ENCODE data around the gene RBM8A.

The RBM8A gene

DNA sequence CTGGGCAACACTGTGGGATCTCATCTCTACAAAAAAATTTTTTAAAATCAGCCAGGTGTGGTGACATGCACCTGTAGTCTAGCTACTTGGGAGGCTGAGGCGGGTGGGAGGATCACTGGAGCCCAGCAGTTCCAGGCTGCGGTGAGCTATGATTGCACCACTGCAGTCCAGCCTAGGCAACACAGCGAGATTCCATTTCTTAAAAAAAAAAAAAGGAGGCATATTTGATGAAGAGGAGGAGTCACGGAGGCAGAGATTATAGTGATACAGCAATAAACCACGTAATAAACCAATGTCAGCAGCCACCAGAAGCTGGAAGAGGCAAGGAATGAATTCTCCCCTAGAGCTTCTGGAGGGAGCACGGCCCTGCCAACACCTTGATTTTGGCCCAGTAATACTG is 26.6 kb upstream of the RBM8A start:
- no peak overlapping the region for H3K4me3 ChIP-seq (ENCODE audit: low read depth, low read length)
- TF ChIP-seq, protein P1, sequence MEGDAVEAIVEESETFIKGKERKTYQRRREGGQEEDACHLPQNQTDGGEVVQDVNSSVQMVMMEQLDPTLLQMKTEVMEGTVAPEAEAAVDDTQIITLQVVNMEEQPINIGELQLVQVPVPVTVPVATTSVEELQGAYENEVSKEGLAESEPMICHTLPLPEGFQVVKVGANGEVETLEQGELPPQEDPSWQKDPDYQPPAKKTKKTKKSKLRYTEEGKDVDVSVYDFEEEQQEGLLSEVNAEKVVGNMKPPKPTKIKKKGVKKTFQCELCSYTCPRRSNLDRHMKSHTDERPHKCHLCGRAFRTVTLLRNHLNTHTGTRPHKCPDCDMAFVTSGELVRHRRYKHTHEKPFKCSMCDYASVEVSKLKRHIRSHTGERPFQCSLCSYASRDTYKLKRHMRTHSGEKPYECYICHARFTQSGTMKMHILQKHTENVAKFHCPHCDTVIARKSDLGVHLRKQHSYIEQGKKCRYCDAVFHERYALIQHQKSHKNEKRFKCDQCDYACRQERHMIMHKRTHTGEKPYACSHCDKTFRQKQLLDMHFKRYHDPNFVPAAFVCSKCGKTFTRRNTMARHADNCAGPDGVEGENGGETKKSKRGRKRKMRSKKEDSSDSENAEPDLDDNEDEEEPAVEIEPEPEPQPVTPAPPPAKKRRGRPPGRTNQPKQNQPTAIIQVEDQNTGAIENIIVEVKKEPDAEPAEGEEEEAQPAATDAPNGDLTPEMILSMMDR (IDR thresholded peaks at IDR 0.05; ENCODE audit: low read depth, low read length) = no peak

DNA sequence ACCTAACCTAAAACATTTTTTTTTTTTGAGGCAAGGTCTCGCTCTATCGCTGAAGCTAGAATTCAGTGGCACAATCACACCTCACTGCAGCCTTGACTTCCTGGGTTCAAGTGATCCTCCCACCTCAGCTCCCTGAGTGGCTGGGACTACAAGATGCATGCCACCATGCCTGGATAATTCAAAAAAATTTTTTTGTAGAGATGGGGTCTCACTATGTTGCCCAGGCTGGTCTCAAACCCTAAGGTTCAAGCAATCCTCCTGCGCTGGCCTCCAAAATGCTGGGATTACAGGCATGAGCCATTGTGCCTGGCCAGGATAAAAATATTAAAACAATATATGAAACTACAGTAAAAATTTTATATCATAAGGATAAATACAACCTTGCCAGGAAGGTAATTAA is 25.6 kb upstream of the RBM8A start:
- TF ChIP-seq, protein P1 (IDR thresholded peaks at IDR 0.05; ENCODE audit: low read depth, low read length) = no peak

DNA sequence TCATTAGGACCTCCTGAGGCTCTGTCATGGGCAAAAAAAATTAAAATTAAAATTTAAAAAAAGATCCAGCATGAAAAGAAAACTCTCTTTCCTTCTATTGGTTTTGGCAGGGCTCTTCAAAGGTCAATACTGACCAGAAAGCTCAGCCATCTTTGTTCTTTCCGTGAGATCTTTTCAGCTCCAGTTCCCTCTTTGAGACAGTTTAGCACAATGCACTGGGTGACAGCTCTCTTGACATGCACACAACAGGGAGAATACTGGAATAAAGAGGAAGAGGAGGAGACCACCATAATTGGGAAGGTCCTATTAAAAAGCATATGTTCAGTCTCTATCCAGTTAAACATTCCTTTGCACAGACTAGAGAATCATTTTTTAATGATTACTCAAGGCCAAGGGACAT is 24.2 kb upstream of the RBM8A start:
- TF ChIP-seq, protein P1 (IDR thresholded peaks at IDR 0.05; ENCODE audit: low read depth, low read length) = no peak
- no peak overlapping the region for H3K4me3 ChIP-seq (ENCODE audit: low read depth, low read length)

More for the DNA sequence above, 25.6 kb upstream of the RBM8A start:
- H3K4me3 ChIP-seq (ENCODE audit: low read depth, low read length) = no peak overlapping the region

DNA sequence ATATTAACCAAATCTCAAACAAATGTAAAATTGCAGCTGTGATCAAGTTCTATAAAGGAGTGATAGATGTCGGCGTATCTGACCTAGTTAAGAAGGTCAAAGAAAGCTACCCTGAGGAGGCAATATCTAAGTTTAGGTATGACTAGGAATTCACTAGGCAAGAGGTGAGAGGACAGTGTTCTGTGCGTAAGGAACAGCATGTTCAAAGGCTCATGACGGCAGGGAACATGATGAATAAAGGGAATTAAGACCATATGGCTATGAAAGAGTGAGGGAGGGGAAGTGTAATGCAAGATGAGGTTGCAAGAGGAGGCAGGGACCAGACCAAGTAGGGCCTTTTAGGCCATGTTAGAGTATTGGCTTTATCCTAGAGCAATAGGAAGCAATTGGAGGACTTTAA is 21.9 kb upstream of the RBM8A start:
- no peak overlapping the region for H3K4me3 ChIP-seq (ENCODE audit: low read depth, low read length)
- TF ChIP-seq, protein P1 (IDR thresholded peaks at IDR 0.05; ENCODE audit: low read depth, low read length) = no peak

DNA sequence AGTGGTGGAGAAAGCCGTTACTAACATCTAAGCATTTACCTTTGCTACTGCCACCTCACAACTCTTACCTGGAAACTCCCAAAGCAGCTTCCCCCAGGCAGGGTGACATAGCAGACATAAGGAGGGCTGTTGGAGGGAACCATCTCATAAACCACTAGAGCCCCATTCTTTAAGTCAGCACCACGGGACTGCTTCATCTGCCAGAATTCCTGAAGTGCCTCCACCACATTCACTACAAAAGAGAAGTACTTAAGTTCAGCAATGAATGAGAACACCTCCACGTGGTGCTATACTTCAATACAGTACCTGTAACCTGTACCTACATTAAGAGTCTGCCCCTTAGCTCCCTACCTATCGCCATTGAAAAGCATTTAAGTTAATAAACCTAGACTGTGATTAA is 20.3 kb upstream of the RBM8A start:
- TF ChIP-seq, protein P1 (IDR thresholded peaks at IDR 0.05; ENCODE audit: low read depth, low read length) = no peak
- H3K4me3 ChIP-seq (ENCODE audit: low read depth, low read length) = no peak overlapping the region

DNA sequence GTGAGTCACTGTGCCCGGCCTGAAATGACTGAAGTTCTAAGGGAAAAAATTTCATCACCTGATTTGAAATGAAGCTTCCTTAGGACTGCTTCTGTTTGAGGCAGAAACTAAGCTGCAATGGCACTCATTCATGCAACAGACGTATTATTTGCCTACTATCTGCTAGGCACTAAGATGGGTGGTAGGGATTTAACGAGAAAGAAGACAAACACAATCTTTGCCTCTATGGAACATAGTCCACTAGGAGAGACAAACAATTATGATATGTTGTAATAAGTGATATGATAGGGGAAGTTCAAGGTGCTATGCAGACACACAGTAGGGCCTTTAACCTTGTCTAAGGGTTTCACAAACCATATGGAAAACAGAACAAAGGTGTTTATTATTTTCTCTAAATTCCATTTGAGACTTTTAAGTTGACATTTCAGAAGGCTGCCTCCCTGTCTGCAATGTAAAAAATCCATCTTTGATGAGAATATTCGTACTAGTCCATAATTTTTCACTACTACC is 19.2 kb upstream of the RBM8A start:
- no peak overlapping the region for H3K4me3 ChIP-seq (ENCODE audit: low read depth, low read length)
- TF ChIP-seq, protein P1 (IDR thresholded peaks at IDR 0.05; ENCODE audit: low read depth, low read length) = no peak

DNA sequence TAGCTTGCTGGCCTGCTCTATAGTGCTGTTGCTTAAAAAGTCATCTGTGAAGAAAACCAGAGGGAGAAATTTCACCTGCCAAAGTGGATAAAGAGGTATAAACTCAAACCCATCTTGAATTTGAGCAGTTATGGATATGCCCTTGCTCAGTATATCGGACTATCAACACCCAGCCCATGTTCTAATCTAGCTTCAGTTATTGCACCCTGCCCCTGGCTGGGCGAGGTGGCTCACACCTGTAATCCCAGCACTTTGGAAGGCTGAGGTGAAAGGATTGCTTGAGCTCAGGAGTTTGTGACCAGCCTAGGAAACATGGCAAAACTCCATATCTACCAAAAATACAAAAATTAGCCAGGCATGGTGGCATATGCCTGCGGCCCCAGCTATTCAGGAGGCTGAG is 17.2 kb upstream of the RBM8A start:
- H3K4me3 ChIP-seq (ENCODE audit: low read depth, low read length) = no peak overlapping the region
- TF ChIP-seq, protein P1 (IDR thresholded peaks at IDR 0.05; ENCODE audit: low read depth, low read length) = no peak

All from WI38 (cell line).